GM19324 (cell line): ENCODE measurements around the gene RARS1.
A peak's percentile ranks its signal among the peaks of the same experiment; 100 is the strongest.
"Not testable (repeated sequence)": the region's sequence is repeated elsewhere in the genome, so short reads cannot be mapped to it uniquely, and the experiment has no call there.

Experiments
- ATAC-seq: cut with Tn5 transposase; IDR thresholded peaks from one replicate; pipeline ENCODE4 v1.9.1; 2021; ENCODE audit warnings: mild to moderate bottlenecking, moderate library complexity; ENCODE audit not compliant: unreplicated experiment, low FRiP score

Gene RARS1

GRCh38 chr5:168479166-168479565, 7.1 kb upstream of the RARS1 start:
- no peak for ATAC-seq

- no peak for ATAC-seq
Measured at GRCh38 chr5:168480601-168481000, 5.7 kb upstream of the RARS1 start.

- ATAC-seq: peak; percentile 99
Measured at GRCh38 chr5:168481330-168481788, 4.9 kb upstream of the RARS1 start.

- no peak for ATAC-seq
Measured at GRCh38 chr5:168482361-168482760, 3.9 kb upstream of the RARS1 start.

- ATAC-seq: no peak
Measured at GRCh38 chr5:168489059-168489458, 2.8 kb downstream of the RARS1 start.

- no peak for ATAC-seq
Measured at GRCh38 chr5:168494057-168494555, 7.8 kb downstream of the RARS1 start.

- no peak for ATAC-seq
Measured at GRCh38 chr5:168502563-168503237, 16.4 kb downstream of the RARS1 start.

GRCh38 chr5:168513861-168514428, 27.7 kb downstream of the RARS1 start:
- ATAC-seq: no peak

- ATAC-seq: no peak
Measured at GRCh38 chr5:168525856-168526255, 39.6 kb downstream of the RARS1 start.

GRCh38 chr5:168527756-168528295, 41.6 kb downstream of the RARS1 start:
- no peak for ATAC-seq

- ATAC-seq: no peak
Measured at GRCh38 chr5:168528521-168529373, 42.5 kb downstream of the RARS1 start, which contains the start of gene FBLL1. FBLL1 (plus strand) TSS chr5:168529305; CDS start chr5:168529505, 200 bp downstream.

GRCh38 chr5:168529374-168530234, 43.3 kb downstream of the RARS1 start:
- ATAC-seq: no peak

GRCh38 chr5:168530621-168531150, 44.4 kb downstream of the RARS1 start:
- no peak for ATAC-seq

GRCh38 chr5:168531191-168531590, 44.9 kb downstream of the RARS1 start:
- ATAC-seq: no peak

- ATAC-seq: no peak
Measured at GRCh38 chr5:168531987-168532864, 46.0 kb downstream of the RARS1 start.

GRCh38 chr5:168534351-168534750, 48.1 kb downstream of the RARS1 start:
- ATAC-seq: not testable (repeated sequence)

GRCh38 chr5:168537176-168537575, 50.9 kb downstream of the RARS1 start:
- no peak for ATAC-seq

GRCh38 chr5:168549554-168549953, 63.3 kb downstream of the RARS1 start:
- no peak for ATAC-seq

- no peak for ATAC-seq
Measured at GRCh38 chr5:168550656-168551055, 64.4 kb downstream of the RARS1 start.
